ENCODE results near the gene TRAFD1.

GRCh38 chr12:112176321-112177010, 51.1 kb downstream of the TRAFD1 start:
- TF ChIP-seq ZNF274 (IDR thresholded peaks at IDR 0.05; ENCODE audit: low read depth, low read length) (no peak), YY1 (IDR thresholded peaks at IDR 0.05; ENCODE audit: insufficient read depth, insufficient read length) (no peak), SUZ12 (IDR thresholded peaks at IDR 0.05; ENCODE audit: extremely low read depth, insufficient read depth, insufficient read length) (no peak)

All from NT2/D1 (cell line).